Hindlimb muscle (tissue), 1 donor: Measurements from ENCODE around the gene ARHGAP6. TPM values are rescaled to one million over a fixed set of nuclear protein-coding genes. Genes with fewer than 3 reads are reported as not detected.
"Not testable (repeated sequence)": the region's sequence is repeated elsewhere in the genome, so short reads cannot be mapped to it uniquely, and the experiment has no call there.

Experiments used
- DNase-seq: peaks from one replicate; pipeline ENCODE4 v3.0.0-alpha.2; 2013
- polyA plus RNA-seq: library from polyadenylated mRNA; unstranded; fragments of 120-200 nt; gene quantifications from one replicate; pipeline ENCODE4 v1.2.1, GENCODE V29; 2013; ENCODE audit not compliant: insufficient read length

The ARHGAP6 gene
- polyA plus RNA-seq, 1 donor, result 12.8 TPM

DNA sequence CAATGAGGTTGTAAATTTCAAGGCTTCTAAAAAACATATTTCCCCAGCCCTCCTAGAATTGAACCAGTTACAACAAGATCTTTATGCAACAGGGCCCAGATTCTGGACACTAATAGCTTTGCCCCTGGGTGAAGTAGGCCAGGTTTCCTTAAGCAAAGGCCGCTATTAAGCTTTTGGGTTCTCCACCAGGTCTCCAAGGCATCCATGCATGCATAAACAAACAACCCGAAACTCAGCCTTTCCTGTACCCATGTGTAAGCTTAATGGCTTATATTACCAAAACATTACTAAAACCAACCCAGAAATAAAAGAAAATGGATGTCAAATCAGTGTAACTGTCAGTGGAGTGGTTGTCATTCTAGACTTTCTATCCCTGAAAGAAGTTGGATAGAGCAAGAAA is 137.1 kb downstream of the ARHGAP6 start:
- no peak for DNase-seq

DNA sequence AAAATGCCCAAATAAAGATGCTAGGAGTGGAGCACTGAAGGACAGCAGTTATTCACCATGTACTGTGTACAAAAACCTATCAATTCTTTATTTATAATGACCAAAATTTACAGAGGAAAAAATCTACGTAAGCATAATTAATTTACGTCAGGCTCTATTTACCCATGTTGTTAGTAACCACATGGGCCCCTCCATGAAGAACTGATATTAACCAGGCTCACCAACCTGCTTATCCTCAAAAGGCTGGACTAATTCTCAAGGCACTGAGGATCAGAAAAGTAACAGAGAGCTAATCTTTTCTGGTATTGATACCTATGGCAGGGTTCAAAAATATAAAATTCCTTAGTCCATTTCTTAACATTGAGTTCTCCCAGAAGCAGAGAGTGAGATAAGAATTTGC is 140.0 kb downstream of the ARHGAP6 start:
- DNase-seq, result no peak

DNA sequence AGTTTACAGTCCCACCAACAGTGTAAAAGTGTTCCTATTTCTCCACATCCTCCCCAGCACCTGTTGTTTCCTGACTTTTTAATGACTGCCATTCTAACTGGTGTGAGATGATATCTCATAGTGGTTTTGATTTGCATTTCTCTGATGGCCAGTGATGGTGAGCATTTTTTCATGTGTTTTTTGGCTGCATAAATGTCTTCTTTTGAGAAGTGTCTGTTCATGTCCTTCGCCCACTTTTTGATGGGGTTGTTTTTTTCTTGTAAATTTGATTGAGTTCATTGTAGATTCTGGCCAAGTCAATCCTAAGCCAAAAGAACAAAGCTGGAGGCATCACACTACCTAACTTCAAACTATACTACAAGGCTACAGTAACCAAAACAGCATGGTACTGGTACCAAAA is 146.5 kb downstream of the ARHGAP6 start:
- not testable (repeated sequence) for DNase-seq

DNA sequence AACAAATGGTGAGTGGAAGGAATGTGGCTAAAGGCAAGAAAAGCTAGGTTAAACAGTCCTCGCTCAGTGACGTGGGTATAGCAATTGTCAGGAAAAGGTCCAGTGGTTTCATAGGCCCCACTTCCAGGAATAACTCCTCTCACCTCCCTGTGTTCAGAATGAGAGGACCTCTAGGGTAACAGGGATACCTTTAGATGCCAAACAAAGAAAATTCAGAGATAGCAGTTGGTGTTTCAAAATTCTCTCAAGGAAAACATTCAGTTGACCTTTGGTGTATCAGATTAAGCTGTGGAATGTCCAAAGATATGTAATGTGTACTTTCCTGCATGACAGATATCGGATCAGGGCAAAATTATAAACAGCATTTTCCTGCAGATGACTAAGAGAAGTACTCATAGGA is 155.9 kb downstream of the ARHGAP6 start:
- no peak for DNase-seq

DNA sequence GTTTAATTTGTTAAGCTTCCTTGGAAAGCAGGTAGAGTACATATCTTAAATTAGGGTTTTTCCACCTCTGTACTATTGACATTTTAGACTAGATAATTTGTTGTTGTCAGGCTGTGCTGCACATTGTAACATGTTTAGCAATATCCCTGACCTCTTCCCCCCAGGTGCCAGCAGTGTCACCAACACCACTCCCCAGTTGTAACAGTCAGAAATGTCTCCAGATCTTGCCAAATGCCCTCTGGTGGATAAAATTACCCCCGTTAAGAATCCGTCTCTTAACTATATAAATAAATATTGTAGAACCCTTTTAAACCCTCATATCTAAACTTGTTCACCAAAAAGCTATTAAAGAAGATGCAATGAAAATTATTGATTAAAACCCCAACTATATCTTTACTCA is 161.5 kb downstream of the ARHGAP6 start:
- no peak for DNase-seq

DNA sequence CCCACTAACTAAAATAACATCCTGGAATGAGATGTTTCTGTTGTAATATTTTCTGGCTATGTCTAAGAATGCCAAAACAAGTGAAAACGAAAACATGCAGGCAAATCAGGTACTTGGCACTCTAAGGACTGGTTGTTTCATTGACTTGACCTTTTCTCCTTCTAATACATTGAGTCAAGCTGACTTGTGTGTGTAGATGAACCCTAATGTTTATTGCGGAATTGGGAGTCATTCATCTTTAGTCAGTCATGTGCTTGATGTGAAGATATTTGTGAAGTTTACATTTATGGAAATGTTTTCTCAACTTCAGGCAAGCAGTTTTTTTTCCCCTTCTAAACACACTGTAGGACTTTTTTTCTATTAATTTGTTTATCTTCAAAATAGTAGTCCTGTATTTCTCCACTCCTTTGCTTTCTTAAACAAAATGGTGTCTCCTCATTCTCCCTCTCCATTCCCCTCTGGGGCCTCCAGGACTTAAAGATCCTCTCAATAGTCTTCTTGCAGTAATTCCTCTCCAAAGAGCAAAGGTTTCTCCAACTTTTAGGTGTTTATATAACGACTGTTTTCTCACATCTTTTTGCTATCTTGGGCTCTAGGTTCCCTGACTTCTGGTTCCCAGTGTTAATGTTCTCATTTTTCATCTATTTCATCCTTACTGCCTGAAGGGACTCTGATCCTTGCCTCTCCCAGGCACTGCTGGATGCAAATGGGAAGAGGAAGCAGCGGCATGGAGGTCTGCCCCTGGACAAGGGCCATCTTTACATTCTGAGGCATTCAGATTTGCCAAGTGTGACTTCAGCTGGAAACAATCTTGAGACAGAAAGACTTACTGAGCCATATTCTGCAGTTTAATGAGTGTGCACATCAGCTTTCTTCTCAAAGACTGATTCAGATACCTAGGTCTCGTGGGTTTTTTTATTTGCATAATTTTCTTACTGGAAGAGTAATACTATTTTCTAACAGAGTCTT is 166.4 kb downstream of the ARHGAP6 start:
- DNase-seq, result peak; percentile 71

DNA sequence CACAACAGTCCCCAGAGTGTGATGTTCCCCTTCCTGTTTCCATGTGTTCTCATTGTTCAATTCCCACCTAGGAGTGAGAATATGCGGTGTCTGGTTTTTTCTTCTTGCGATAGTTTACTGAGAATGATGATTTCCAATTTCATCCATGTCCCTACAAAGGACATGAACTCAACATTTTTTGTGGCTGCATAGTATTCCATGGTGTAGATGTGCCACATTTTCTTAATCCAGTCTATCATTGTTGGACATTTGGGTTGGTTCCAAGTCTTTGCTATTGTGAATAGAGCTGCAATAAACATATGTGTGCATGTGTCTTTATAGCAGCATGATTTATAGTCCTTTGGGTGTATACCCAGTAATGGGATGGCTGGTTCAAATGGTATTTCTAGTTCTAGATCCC is 174.3 kb downstream of the ARHGAP6 start:
- DNase-seq, result not testable (repeated sequence)

DNA sequence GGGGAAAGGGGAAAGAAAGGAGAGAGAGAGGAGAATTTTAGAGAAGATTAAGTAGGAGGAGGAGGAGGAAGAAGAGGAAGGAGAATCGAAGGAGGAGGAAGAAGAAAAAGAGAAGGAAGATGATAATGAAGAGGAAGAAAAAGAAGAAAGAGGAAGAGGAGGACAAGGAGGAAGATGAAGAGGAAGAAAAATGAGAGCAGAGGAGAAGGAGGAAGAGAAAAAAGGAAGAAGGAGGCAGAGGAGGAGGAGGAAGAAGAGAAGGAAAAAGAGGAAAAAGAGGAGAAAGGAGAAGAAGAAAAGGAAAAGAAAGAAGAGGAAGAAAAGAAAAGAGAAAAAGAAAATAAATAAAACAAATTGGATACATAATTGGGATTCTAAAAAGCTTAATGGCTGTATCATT is 181.4 kb downstream of the ARHGAP6 start:
- no peak for DNase-seq

DNA sequence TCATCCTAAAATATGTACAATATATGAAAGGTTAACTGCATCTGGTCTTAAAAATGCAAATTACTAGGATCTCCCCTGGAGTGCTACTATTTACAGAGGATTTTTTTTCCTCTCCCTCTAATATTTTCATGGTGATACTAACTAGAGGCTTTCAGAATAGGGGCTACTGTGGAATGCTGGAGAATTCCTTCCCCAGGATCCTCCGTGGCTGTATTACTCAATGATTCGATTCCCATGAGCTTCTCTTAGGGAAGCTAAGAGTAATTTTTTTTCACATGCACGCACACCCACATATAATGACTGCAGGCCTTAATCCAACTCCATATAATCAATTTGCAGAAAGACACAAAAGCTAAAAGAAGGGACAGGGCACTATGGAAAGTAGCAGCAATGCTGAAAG is 184.7 kb downstream of the ARHGAP6 start:
- DNase-seq, result no peak

DNA sequence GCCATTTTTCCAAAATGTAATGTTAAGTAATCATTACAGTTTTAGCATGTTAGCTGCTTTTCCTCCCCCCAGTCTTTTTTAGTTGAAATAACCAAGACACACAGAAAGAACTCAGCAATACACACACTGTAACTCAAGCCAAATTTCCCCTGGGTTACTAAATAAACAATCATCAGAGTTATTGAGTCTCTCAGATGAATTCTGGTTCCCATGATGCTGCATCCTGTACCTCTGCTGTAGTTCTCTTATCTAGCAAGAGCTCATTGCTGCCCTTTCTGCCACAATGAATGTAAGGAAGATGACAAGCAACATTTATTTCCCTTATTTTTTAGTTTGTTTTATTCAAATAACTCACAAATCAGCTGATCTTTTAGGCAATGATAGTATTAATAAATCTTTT is 185.1 kb downstream of the ARHGAP6 start:
- DNase-seq, result no peak

DNA sequence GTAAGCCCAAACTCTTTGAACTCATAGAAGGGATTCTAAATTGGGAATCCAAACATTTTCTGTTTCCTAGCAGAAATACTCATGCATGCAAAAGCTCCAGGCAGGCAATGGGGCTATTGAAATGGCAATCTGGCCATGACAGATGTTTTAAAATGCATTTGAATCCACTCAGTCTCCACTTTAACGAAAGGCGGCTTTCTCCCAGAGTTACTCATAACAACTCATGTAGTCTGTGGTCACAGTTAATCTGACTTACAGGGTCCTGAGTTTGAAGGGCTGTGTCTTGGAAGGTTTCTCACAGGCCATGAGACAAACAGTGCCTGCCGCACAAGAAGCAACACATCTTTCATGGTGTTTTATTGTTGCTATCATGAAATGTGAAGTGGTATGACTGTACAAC is 186.8 kb downstream of the ARHGAP6 start:
- no peak for DNase-seq

DNA sequence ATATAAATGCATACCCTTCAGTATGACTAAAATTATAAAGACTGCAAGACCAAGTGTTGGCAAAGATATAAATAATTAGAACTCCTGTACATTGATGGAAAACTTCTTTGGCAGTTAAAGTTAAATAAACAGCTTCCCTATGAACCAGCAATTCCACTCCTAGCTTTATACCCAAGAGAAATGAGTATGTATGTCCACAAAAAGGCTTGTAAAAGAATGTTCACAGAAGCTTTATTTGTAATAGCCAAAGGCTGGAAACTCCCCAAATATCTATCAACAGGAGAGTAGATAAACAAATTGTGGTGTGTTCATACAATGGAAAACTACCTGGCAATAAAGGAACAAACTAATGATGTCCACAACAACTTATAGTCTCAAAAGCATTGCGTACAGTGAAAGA is 187.7 kb downstream of the ARHGAP6 start:
- no peak for DNase-seq

DNA sequence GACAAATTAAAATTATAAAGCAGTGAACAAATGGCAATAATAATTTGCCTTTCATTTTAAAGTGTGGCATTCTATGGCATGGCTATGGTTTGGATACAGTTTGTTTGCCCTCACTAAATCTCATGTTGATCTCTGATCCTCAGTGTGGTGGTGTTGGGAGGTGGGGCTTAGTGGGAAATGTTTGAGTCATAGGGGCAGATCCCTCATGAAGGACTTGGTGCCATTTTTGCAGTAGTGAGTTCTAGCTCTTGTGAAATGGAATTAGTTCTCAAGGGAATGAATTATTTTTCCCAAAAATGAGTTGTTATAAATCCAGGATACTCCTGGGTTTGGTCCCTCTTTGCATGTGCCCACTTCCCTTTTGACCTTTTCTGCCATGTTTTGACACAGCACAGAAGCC is 191.1 kb downstream of the ARHGAP6 start:
- no peak for DNase-seq

DNA sequence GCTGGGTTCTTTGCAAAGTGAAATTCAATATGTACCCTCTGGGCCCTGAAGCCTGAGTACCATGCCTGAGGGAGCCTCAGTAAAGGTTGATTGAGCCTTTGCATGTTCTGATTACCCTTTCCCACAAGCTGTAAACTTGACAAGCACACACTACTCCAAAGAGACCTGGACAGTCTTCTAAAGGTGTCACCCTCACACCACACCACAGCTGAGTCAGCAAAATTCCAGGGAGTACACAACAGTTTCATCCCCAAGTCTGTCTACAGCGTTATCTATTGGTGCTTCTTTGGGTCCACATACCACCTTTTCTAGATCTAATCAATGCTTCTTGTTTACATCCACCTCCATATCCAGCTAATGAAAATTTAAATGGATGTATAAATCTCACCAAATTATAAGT is 191.7 kb downstream of the ARHGAP6 start:
- no peak for DNase-seq

DNA sequence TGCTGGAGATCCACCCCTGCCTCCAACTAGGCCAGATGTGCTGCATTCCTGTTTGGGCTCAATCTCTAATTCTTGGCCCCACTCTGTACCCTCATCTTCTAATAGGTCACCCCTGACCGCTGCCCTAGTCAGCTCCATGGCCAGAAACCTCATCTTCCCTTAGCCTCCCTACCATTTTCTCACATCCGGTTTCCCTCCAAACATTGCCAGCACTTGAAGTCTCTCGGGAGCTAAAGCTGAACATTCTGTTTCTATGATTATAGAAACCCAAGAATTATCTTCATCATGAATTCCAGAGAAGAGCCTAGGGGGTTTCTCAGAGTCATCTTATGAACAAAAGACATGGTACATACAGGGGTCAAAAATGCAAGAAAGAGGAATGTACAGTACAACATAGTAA is 192.8 kb downstream of the ARHGAP6 start:
- DNase-seq, result no peak

DNA sequence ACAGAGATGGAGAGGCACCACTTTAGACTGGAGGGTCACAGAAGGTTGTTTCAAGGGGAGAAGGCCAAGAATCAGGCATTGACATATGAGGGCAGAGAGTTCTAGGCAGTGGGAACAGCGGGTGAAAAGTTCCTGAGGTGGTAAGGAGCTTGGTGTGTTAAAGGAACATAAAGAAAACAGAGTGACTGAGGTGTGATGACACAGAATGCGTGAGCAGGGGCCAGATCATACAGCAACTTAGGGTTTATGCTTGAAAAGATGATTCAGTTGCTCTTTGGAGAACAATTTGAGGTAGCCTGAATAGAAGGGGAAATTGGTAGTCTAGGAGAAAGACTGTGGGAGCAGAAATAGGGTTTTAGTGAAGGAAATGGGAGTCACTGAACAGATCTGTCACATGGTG is 193.3 kb downstream of the ARHGAP6 start:
- no peak for DNase-seq

DNA sequence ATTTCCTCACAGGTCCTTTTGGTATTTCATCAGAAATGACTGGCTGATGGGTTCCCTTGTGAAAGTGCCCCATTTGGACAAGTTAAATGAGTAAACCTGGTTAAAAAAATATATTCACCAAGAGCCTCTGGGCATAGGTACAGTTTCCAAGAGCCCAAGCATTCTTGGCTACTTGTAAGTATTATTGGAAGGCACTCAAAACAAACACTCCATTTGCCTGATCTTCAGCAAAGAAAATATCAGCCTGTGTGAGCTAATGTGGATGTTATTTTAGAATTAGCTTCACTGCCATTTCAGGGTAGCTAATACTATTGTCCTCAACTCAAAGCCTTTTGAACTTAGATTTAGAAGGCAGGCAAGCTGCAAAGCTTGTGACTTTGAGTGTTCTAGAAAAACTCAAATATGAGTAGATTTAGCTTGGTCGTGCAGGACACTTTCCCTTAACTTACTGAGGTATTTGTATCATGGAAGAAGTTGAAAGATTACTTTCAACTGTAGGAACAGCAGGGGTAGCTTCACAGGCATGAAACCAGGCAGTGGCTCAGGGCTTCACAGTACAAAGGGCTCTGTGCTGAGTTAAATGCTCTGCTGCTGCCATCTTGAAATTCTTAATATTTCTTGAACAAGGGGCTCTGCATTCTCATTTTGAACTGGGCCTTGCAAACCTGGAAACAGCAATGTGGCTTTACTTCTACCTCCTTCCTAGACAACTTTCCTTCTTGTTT is 195.3 kb downstream of the ARHGAP6 start:
- DNase-seq, result no peak

DNA sequence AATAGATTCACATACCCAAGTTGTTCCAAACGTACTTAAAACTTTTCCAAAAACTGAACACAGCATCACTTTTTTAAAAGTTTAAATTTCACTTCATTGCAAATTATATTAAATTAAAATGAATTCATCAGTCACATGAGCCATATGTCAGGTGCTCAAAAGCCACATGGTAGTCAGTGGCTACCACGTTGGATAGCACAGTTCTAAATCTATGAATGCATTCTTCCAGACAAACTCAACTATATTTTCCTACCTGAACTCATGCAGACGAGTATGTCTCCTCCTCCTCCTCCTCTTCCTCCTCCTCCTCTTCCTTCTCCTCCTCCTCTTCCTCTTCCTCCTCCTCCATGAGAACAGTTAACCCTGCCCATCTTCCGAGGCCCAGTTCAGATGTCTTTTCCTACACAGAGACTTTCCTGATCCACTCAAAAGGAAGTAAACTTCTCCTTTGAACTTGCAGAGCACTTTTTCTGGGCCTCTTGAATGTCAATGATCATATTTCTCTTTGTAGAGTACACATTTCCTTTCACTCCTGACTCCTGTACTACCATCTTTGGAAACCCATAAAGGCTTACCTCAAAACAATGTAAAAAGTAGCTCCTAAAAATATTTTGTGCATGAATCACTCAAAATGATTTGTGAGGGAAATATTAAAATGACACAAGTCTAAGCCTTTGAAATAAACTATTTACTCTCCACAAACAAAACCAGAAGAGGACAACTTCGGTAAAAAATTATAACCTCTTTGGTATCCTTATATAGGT is 199.9 kb downstream of the ARHGAP6 start:
- DNase-seq, result no peak

DNA sequence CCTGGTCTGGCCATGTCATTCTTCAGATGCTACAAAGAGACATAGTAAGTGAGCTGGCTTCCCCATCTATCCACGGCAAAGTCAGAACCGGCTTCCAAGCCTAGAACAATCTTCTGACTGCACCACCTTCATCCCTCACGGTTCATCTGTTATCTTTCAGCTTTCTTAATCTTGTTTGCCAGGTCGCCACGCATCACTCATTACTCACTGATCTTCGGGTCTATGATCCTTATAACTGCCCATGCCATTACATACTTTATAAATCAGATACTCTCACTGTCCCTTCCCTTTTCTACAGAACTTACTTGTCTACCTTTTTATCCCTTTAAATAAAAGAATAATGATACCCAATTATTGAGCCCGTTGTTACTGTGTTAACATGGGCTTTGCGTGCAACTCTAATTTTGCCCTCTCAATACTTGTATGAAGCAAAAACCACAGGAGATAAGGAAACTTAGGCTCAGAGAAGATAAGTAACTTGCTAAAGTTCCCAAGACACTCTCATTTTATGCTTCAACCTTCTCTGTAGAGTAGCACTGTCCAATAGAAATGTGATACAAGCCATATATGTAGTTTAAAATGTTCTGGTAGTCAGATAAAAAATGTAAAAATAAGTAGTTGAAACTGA is 200.8 kb downstream of the ARHGAP6 start:
- no peak for DNase-seq

DNA sequence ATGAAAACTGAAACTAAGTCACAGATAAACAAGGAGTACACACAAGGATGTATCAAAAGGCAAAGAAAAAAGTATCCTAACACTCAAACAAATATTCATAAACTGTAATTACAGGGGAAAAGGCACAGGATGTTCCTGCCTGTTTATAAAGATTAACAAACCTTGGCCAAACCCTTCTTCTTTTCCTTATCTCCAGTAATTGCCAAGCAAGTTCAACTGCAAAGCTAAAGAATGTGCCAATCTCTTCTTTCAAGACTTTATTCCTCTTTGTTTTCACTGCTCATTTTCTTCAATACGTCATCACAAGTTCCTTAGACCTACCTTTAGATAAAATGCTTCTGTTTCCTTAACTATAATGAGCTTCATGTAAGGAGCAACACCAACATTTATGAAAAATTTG is 201.3 kb downstream of the ARHGAP6 start:
- DNase-seq, result no peak

DNA sequence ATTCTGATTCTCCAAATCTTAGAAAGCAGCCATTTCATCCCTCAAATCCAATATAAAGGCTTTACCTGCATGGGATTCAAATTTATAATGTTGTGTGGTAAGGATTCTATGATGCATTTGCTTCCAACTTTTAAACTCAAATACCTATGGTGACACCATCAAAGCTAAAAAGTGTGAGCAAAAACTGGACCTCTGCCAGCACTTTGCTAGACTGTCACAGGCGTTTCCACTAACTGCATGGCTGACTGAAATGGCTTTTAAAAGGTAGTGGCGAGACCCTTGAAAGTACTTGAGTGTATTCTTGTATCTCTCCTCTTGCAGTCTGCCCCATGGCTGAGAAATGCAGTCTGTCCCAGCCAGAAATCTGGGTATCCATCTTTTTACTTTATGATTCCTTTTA is 203.1 kb downstream of the ARHGAP6 start:
- DNase-seq, result no peak

DNA sequence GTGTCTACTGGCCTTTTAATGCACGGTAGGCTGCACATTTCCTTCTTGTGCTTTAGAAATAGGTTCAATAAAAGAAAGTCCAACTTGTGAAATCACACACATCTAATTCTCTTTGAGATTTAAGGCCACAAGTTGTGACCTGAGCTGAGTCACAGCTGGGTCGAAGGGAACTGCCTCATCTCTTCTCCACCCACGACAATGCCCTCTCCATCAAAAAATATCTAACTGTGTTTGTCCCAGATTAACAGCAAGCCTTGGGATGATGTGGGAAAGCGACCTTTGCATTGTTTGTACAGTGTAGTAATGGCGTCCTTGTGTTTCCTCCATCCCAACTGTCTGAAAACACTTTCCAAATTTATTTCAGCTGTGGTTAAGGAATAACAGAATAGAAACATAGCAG is 203.6 kb downstream of the ARHGAP6 start:
- DNase-seq, result no peak
